ENCODE results near the gene DDIT4L. TPM values are rescaled to one million over a fixed set of nuclear protein-coding genes. Genes with fewer than 3 reads are reported as not detected.

Gene DDIT4L
- total RNA-seq (2021; fragmentation: NEBNext Ultra II Directional; extraction: Animal tissue kit (Norgen Biotek cat#: 25700)) = 6.0 and 6.4 TPM in 2 replicates
- polyA plus RNA-seq (2011; rRNA removed) = 1.8 and 3.5 TPM in 2 replicates
- 3.1 TPM for polyA plus RNA-seq (2011; cell fraction: cytosol; rRNA removed)
- polyA plus RNA-seq (2011; cell fraction: nucleus; rRNA removed) = 1.0 TPM
- polyA plus RNA-seq (2012, experiment 1 of 2) = 2.8 to 4.4 TPM (median 3.4 TPM) in 4 replicates
- 0.84 TPM for polyA plus RNA-seq (2012, experiment 2 of 2)
- 3.1 TPM for polyA plus RNA-seq (2013, experiment 1 of 2)
- 3.1 TPM for polyA plus RNA-seq (2013, experiment 2 of 2)
- 3.9 and 4.1 TPM in 2 replicates for polyA minus RNA-seq (2011; rRNA and poly(A)+ RNA removed)
- polyA minus RNA-seq (2011; cell fraction: cytosol; rRNA and poly(A)+ RNA removed) = 2.1 TPM
- 3.6 TPM for polyA minus RNA-seq (2011; cell fraction: nucleus; rRNA and poly(A)+ RNA removed)
- long read RNA-seq, experiment 1, partial matches to known transcripts = 0 of 8 reads
- long read RNA-seq, experiment 1, other reads (novel, unspliced or antisense) = 5 of 8 reads
- long read RNA-seq, experiment 2, transcript DDIT4L-201 (3 exons, 2,604 nt) = major isoform, 5 of 5 reads
- long read RNA-seq, experiment 2, partial matches to known transcripts = 0 of 5 reads
- long read RNA-seq, experiment 2, other reads (novel, unspliced or antisense) = 0 of 5 reads

- Histone ChIP-seq H3K23me2 (ENCODE audit: low read depth, low read length) (peaks cover 10% of the 10 kb centered on the region), H3K79me1 (ENCODE audit: low read depth, low read length) (no peaks in the 10 kb centered on the region), H3K4me1 (replicated peaks in 1 of 4; ENCODE audit: control insufficient read depth in 3 of 4, insufficient read depth in 4 of 4, low read length in 3 of 4) (peaks cover 3 to 6% (median 5%) of the 10 kb centered on the region in 4 experiments; a peak in 6 of 7 replicates), H3K23ac (ENCODE audit: insufficient read length) (no peak within 1 kb of the TSS), H3K4me3 (ENCODE audit: extremely low read depth in 1 of 4, insufficient read depth in 2 of 4, low read depth in 3 of 4, low read length in 4 of 4) (peak within 1 kb of the TSS; percentile 71 to 76 (median 73)), H4K5ac (ENCODE audit: insufficient read length, low read depth, low read length) (no peak within 1 kb of the TSS), H3K27ac (ENCODE audit: low read depth, low read length) (no peak within 1 kb of the TSS), H2BK5ac (ENCODE audit: low read depth, low read length) (no peak within 1 kb of the TSS), H3K36me3 (ENCODE audit: control insufficient read depth in 2 of 4, insufficient read depth in 4 of 4, low read length in 3 of 4) (0 out of 8 replicates have a peak, but pooled peaks cover 0 to 2% (median 0%) of the 10 kb centered on the region in 4 experiments), H2BK120ac (replicated peaks; ENCODE audit: low read depth, low read length) (no peak within 1 kb of the TSS), H4K20me1 (replicated peaks in 1 of 2; ENCODE audit: control insufficient read depth in 1 of 2, insufficient read depth in 2 of 2, low read length in 2 of 2) (no peaks in the 10 kb centered on the region), H3K9me3 (ENCODE audit: insufficient read depth in 2 of 2, low read depth in 1 of 2, low read length in 1 of 2) (no peaks in the 10 kb centered on the region), H4K91ac (replicated peaks; ENCODE audit: insufficient read length, low read length) (no peak within 1 kb of the TSS), H3K56ac (replicated peaks; ENCODE audit: insufficient read length, low read depth, low read length) (peak within 1 kb of the TSS; percentile 37), H2AK5ac (ENCODE audit: low read depth, low read length) (no peak within 1 kb of the TSS), H2AFZ (ENCODE audit: low read length) (peak within 1 kb of the TSS; percentile 99), H3K14ac (ENCODE audit: insufficient read length) (no peak within 1 kb of the TSS), H3K27me3 (replicated peaks in 1 of 4; ENCODE audit: control insufficient read depth in 3 of 4, extremely low read depth in 1 of 4, insufficient read depth in 3 of 4, low read length in 3 of 4) (peaks cover 2 to 24% (median 16%) of the 10 kb centered on the region in 4 experiments), H3K79me2 (ENCODE audit: control insufficient read depth in 1 of 2, insufficient read depth in 2 of 2, low read length in 2 of 2) (no peaks in the 10 kb centered on the region), H4K8ac (ENCODE audit: extremely low read depth, insufficient read depth, low read length) (peak within 1 kb of the TSS; percentile 72), H2BK15ac (ENCODE audit: low read length) (0 out of 2 replicates have a peak within 1 kb of the TSS, but pooled peaks have one; percentile 23), H2BK20ac (ENCODE audit: low read length) (no peak within 1 kb of the TSS), H3K9ac (replicated peaks in 1 of 4; ENCODE audit: extremely low read depth in 1 of 4, low read depth in 3 of 4, low read length in 3 of 4) (peak within 1 kb of the TSS in 3 of 4 experiments; percentile 32 to 53 (median 48); a peak in 6 of 7 replicates), H3K18ac (ENCODE audit: extremely low read depth, low read length) (peak within 1 kb of the TSS; percentile 21; the same call in 1 of the 2 replicates), H2BK12ac (ENCODE audit: low read depth, low read length) (no peak within 1 kb of the TSS), H3K4me2 (ENCODE audit: insufficient read depth in 1 of 2, low read depth in 2 of 2, low read length in 2 of 2) (peak within 1 kb of the TSS; percentile 100), H3K4ac (replicated peaks; ENCODE audit: insufficient read length, low read depth, low read length) (no peak within 1 kb of the TSS)
- 2% methylated on average over 30 of the region's 51 CpGs; no CpG with 5 or more reads in 1 of the 2 experiments for WGBS, 2 experiments (ENCODE audit: extremely low coverage in 1 of 2, insufficient coverage in 1 of 2, insufficient read length in 1 of 2, insufficient replicate concordance in 2 of 2, low coverage in 1 of 2, low lambda C conversion rate in 2 of 2, missing lambda C conversion rate in 1 of 2)
- DNase-seq (ENCODE audit: low read depth in 1 of 2, low spot score in 2 of 2) (peak in 1 of 2 experiments; percentile 78), FAIRE-seq (no peak)
- CTCF ChIA-PET (ENCODE audit: partially characterized antibody) = no interaction called here
- POLR2A ChIA-PET (ENCODE audit: partially characterized antibody) = no interaction called here
- TF ChIP-seq TAF1 (IDR thresholded peaks at IDR 0.05; ENCODE audit: low read depth, low read length) (0 out of 2 replicates have a peak, but pooled peaks have one; percentile 10), ASH2L (IDR thresholded peaks at IDR 0.05; ENCODE audit: low read length) (peak; percentile 40), POLR2A (IDR thresholded peaks at IDR 0.05; ENCODE audit: control extremely low read depth in 1 of 2, low read depth in 2 of 2, low read length in 2 of 2) (peak in 1 of 2 experiments; percentile 59; a peak in 1 of 3 replicates), PHF8 (conservative IDR thresholded peaks at IDR 0.05; ENCODE audit: low read depth, low read length) (0 out of 2 replicates have a peak, but pooled peaks have one; percentile 4), YY1 (IDR thresholded peaks at IDR 0.05; ENCODE audit: low read depth, low read length) (peak; percentile 44; the same call in 1 of the 2 replicates), TBP (IDR thresholded peaks at IDR 0.05; ENCODE audit: low read depth, low read length) (peak; percentile 40; the same call in 1 of the 2 replicates), RXRA (IDR thresholded peaks at IDR 0.05; ENCODE audit: insufficient read depth, low read depth, low read length) (no peak), KDM4A (IDR thresholded peaks at IDR 0.05; ENCODE audit: low read depth, low read length, severe bottlenecking) (peak; percentile 50), SAP30 (IDR thresholded peaks at IDR 0.05; ENCODE audit: insufficient read depth, insufficient replicate concordance, low read length) (no peak)
Observed at GRCh38 chr4:100189820-100190642, at the start of gene DDIT4L. DDIT4L (minus strand) TSS chr4:100190468; CDS start chr4:100189983, 485 bp downstream.
